Gastrocnemius medialis (tissue), 4 donors: ENCODE data around the gene IRAG1.

Experiments used
- POLR2A ChIP-seq, 2 donors: fragments of 450-650 bp; IDR thresholded peaks; one replicate each; pipeline ENCODE4 v1.6.1; 2017; ENCODE audit warnings: antibody characterized with exemption in 2 of 2, mild to moderate bottlenecking in 2 of 2, moderate library complexity in 2 of 2
- TF ChIP-seq, protein P1 (sequence below), 5 experiments: fragments of 450-650 bp in 3 of 5; fragments of 200-600 bp in 2 of 5; sonication (generic) in 2 of 5; IDR thresholded peaks in 4 of 5; conservative IDR thresholded peaks in 1 of 5; 1 replicate in 4 of 5; 2 replicates in 1 of 5; pipeline ENCODE4 v1.5.1; 2016 to 2019; ENCODE audit warnings: antibody characterized with exemption in 5 of 5, mild to moderate bottlenecking in 3 of 5, moderate library complexity in 3 of 5

DNA sequence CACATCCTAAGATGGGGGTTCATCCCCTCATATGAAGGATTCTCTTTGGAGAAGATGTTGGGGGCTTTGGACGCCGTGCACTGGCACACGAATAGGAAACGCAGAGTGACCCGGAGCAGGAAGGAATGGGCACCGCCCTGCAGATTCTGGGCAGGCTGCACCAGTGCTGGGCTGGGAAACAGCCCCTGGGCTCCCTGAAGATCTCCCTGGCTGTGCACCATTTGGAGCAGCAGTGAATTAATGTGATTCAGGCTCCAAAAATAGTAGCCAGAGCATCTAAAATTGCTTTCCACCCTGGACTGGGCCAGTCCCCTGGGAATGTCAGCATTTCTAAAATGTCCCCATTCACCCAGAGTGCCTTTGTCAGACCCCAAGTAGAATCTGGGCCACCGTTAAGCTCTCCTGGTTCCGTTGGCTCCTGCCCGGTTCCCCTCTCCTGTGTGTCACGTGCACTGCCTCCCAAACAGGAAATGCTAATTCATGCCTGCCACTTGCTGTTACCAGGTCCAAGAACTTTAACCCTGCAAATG lies 18.6 kb downstream of the IRAG1 start:
- no peak for TF ChIP-seq POLR2A (IDR thresholded peaks at IDR 0.05)
- TF ChIP-seq, protein P1, sequence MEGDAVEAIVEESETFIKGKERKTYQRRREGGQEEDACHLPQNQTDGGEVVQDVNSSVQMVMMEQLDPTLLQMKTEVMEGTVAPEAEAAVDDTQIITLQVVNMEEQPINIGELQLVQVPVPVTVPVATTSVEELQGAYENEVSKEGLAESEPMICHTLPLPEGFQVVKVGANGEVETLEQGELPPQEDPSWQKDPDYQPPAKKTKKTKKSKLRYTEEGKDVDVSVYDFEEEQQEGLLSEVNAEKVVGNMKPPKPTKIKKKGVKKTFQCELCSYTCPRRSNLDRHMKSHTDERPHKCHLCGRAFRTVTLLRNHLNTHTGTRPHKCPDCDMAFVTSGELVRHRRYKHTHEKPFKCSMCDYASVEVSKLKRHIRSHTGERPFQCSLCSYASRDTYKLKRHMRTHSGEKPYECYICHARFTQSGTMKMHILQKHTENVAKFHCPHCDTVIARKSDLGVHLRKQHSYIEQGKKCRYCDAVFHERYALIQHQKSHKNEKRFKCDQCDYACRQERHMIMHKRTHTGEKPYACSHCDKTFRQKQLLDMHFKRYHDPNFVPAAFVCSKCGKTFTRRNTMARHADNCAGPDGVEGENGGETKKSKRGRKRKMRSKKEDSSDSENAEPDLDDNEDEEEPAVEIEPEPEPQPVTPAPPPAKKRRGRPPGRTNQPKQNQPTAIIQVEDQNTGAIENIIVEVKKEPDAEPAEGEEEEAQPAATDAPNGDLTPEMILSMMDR (IDR thresholded peaks at IDR 0.05 in 4 of 5, conservative IDR thresholded peaks at IDR 0.05 in 1 of 5): no peak
